CD14-positive monocyte (primary cell): ENCODE measurements around the gene NFKB1. TPM values are rescaled to one million over a fixed set of nuclear protein-coding genes. Genes with fewer than 3 reads are reported as not detected.

Source experiments
- DNase-seq, 3 donors: peaks; one replicate each; pipeline ENCODE4 v3.0.0-alpha.2; 2011 to 2022
- H2AFZ ChIP-seq: 2 replicates; pipeline ENCODE4 v1.6.0; 2012; ENCODE audit warnings: mild to moderate bottlenecking, low read depth, low read length, inconsistent platforms; ENCODE audit not compliant: insufficient read depth, poor library complexity, severe bottlenecking
- H3K27ac ChIP-seq, 2 donors: 1 replicate in 1 of 2; 2 replicates in 1 of 2; pipeline ENCODE4 v1.5.1; 2012 to 2013; ENCODE audit warnings: low read length in 2 of 2, control low read depth in 1 of 2, inconsistent platforms in 1 of 2, low read depth in 1 of 2, mild to moderate bottlenecking in 1 of 2
- H3K27me3 ChIP-seq, 2 donors: one replicate each; pipeline versions ENCODE4 v1.6.0 to v1.6.1; 2011 to 2013; ENCODE audit warnings: low read length in 2 of 2; ENCODE audit not compliant: control insufficient read depth in 2 of 2, insufficient read depth in 2 of 2
- H3K36me3 ChIP-seq, 2 donors: replicated peaks in 1 of 2; 1 replicate in 1 of 2; 2 replicates in 1 of 2; pipeline versions ENCODE4 v1.5.1 to v1.6.1; 2012 to 2013; ENCODE audit warnings: low read length in 2 of 2, control low read depth in 1 of 2, inconsistent platforms in 1 of 2, mild to moderate bottlenecking in 1 of 2; ENCODE audit not compliant: insufficient read depth in 2 of 2, control insufficient read depth in 1 of 2
- H3K4me1 ChIP-seq, 2 donors: 1 replicate in 1 of 2; 2 replicates in 1 of 2; pipeline versions ENCODE4 v1.5.1 to v1.6.1; 2012 to 2013; ENCODE audit warnings: low read length in 2 of 2, control low read depth in 1 of 2, inconsistent platforms in 1 of 2, mild to moderate bottlenecking in 1 of 2, moderate library complexity in 1 of 2; ENCODE audit not compliant: insufficient read depth in 2 of 2, control insufficient read depth in 1 of 2
- H3K4me2 ChIP-seq: replicated peaks from 2 replicates; pipeline ENCODE3; 2012; ENCODE audit warnings: low read length, moderate library complexity, mild to moderate bottlenecking; ENCODE audit not compliant: poor library complexity, severe bottlenecking; ENCODE audit errors: extremely low read depth
- H3K4me3 ChIP-seq, 3 experiments: fragments of 200-600 bp in 1 of 3; sonication (generic) in 1 of 3; replicated peaks in 1 of 3; 1 replicate in 2 of 3; 2 replicates in 1 of 3; pipeline ENCODE4 v1.5.1; 2011 to 2013; ENCODE audit warnings: low read length in 3 of 3, mild to moderate bottlenecking in 3 of 3, control low read depth in 2 of 3, low read depth in 2 of 3, inconsistent platforms in 1 of 3, moderate library complexity in 1 of 3
- H3K79me2 ChIP-seq: 2 replicates; pipeline ENCODE4 v1.6.0; 2012; ENCODE audit warnings: mild to moderate bottlenecking, control low read depth, inconsistent platforms, low read length, moderate library complexity; ENCODE audit not compliant: insufficient read depth
- H3K9ac ChIP-seq: 2 replicates; pipeline ENCODE4 v1.6.0; 2017; ENCODE audit warnings: low read length, mild to moderate bottlenecking; ENCODE audit not compliant: insufficient read depth, poor library complexity, severe bottlenecking
- H3K9me3 ChIP-seq, 2 donors: replicated peaks in 1 of 2; 1 replicate in 1 of 2; 2 replicates in 1 of 2; pipeline versions ENCODE4 v1.5.1 to v1.6.1; 2012 to 2013; ENCODE audit warnings: low read length in 2 of 2, control low read depth in 1 of 2; ENCODE audit not compliant: control insufficient read depth in 1 of 2, insufficient read depth in 1 of 2
- H4K20me1 ChIP-seq: 2 replicates; pipeline ENCODE4 v1.6.0; 2012; ENCODE audit warnings: mild to moderate bottlenecking, low read length, control low read depth, moderate library complexity; ENCODE audit not compliant: insufficient read depth
- H3K27ac Mint-ChIP-seq, 7 donors: one replicate each; pipeline ENCODE4 v1.8.0; 2020; ENCODE audit warnings: mild to moderate bottlenecking in 7 of 7, mixed read lengths in 7 of 7, moderate library complexity in 6 of 7, inconsistent platforms in 2 of 7
- H3K27me3 Mint-ChIP-seq, 3 donors: one replicate each; pipeline ENCODE4 v1.8.0; 2021 to 2022; ENCODE audit warnings: low read depth in 3 of 3, mild to moderate bottlenecking in 3 of 3, mixed read lengths in 3 of 3, moderate library complexity in 3 of 3, inconsistent platforms in 1 of 3
- H3K36me3 Mint-ChIP-seq, 2 donors: one replicate each; pipeline ENCODE4 v1.8.0; 2020; ENCODE audit warnings: mixed read lengths in 2 of 2, inconsistent platforms in 1 of 2, mild to moderate bottlenecking in 1 of 2
- H3K4me1 Mint-ChIP-seq: one replicate; pipeline ENCODE4 v1.8.0; 2020; ENCODE audit warnings: mild to moderate bottlenecking, mixed read lengths
- H3K4me3 Mint-ChIP-seq, 2 donors: one replicate each; pipeline ENCODE4 v1.8.0; 2020; ENCODE audit warnings: mild to moderate bottlenecking in 2 of 2, mixed read lengths in 2 of 2, moderate library complexity in 1 of 2
- H3K9me3 Mint-ChIP-seq, 7 donors: one replicate each; pipeline ENCODE4 v1.8.0; 2020 to 2022; ENCODE audit warnings: mixed read lengths in 7 of 7, mild to moderate bottlenecking in 6 of 7, moderate library complexity in 6 of 7, inconsistent platforms in 2 of 7
- WGBS: methylation state at CpG from one replicate; pipeline ENCODE4 v1.1.5; 2013; ENCODE audit warnings: missing lambda C conversion rate; ENCODE audit not compliant: insufficient coverage; 5-methylcytosine and 5-hydroxymethylcytosine counted together
- intact Hi-C, 2 donors: fragments of 100-400 bp; cut with micrococcal nuclease; formaldehyde crosslinking; loops; one replicate each; pipeline versions ENCODE4 v1.15.0 to v1.15.1; 2023
- polyA plus RNA-seq, 3 donors: library from polyadenylated mRNA; depleted of rRNA in 1 of 3; unstranded in 2 of 3; stranded (reverse) in 1 of 3; fragments of 300-500 nt in 2 of 3; fragments of >200 nt in 1 of 3; fragmentation: Illumina TruSeq in 2 of 3; gene quantifications; 1 replicate in 2 of 3; 2 replicates in 1 of 3; pipeline ENCODE4 v1.2.3, GENCODE V29; 2012 to 2021
- TF ChIP-seq, protein P1 (sequence below): fragments of 200-600 bp; IDR thresholded peaks from one replicate; pipeline ENCODE4 v1.8.0; 2022; ENCODE audit warnings: antibody characterized with exemption, mild to moderate bottlenecking

Gene NFKB1
- polyA plus RNA-seq, 3 donors = 9.0 to 34.4 (median 17.8) TPM

DNA sequence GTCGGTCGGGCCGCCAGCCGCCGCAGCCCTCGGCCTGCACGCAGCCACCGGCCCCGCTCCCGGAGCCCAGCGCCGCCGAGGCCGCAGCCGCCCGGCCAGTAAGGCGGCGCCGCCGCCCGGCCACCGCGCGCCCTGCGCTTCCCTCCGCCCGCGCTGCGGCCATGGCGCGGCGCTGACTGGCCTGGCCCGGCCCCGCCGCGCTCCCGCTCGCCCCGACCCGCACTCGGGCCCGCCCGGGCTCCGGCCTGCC is 213 bp downstream of the NFKB1 start:
- H4K20me1 ChIP-seq = peaks cover 47% of the 10 kb centered on the region
- no peak for DNase-seq
- H3K36me3 ChIP-seq = no peaks in the 10 kb centered on the region
- 0% methylated on average over 44 of the region's 44 CpGs for WGBS
- Mint-ChIP-seq H3K4me1 (peaks cover 34% of the 10 kb centered on the region), H3K36me3 (peaks cover 0 to 3% of the 10 kb centered on the region in 2 donors), H3K9me3 (no peaks in the 10 kb centered on the region), H3K4me3 (peak overlapping the region; percentile 83 to 98), H3K27me3 (peaks cover 0 to 5% (median 4%) of the 10 kb centered on the region in 3 donors), H3K27ac (peak overlapping the region; percentile 97 to 100 (median 99))
- no peaks in the 10 kb centered on the region for H3K9me3 ChIP-seq
- peak overlapping the region; percentile 99 to 100 for H3K27ac ChIP-seq
- TF ChIP-seq, protein P1, sequence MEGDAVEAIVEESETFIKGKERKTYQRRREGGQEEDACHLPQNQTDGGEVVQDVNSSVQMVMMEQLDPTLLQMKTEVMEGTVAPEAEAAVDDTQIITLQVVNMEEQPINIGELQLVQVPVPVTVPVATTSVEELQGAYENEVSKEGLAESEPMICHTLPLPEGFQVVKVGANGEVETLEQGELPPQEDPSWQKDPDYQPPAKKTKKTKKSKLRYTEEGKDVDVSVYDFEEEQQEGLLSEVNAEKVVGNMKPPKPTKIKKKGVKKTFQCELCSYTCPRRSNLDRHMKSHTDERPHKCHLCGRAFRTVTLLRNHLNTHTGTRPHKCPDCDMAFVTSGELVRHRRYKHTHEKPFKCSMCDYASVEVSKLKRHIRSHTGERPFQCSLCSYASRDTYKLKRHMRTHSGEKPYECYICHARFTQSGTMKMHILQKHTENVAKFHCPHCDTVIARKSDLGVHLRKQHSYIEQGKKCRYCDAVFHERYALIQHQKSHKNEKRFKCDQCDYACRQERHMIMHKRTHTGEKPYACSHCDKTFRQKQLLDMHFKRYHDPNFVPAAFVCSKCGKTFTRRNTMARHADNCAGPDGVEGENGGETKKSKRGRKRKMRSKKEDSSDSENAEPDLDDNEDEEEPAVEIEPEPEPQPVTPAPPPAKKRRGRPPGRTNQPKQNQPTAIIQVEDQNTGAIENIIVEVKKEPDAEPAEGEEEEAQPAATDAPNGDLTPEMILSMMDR = no peak
- H3K9ac ChIP-seq = peak overlapping the region; percentile 97
- H2AFZ ChIP-seq = peak overlapping the region; percentile 64
- H3K4me1 ChIP-seq = peaks cover 27 to 38% of the 10 kb centered on the region in 2 donors
- peak overlapping the region; percentile 89 to 98 (median 91) for H3K4me3 ChIP-seq
- peaks cover 47% of the 10 kb centered on the region for H3K79me2 ChIP-seq
- intact Hi-C loops = loop anchor here (2.0 to 5.0 kb wide), 2 partner anchors 23 to 696 kb away; partner anchors contain the start of gene CENPE (in 1 of the 2)
- H3K4me2 ChIP-seq = peak overlapping the region; percentile 81
- no peaks in the 10 kb centered on the region for H3K27me3 ChIP-seq

DNA sequence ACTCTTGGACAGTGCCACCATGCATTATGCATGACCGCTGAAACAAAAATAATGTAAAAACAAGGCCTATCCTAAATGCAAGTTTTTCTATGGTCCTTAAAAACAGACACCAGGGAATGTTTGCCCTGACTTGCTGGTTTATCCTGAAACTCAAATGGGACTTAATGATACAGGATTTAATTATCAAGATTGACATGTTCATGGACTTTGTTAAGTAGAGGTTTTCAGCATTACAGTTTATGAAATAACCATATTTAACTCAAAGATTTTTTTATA is 1.3 kb downstream of the NFKB1 start:
- H3K79me2 ChIP-seq = peaks cover 58% of the 10 kb centered on the region
- peak overlapping the region; percentile 96 to 98 for H3K4me3 Mint-ChIP-seq

More for the DNA sequence above, 1.3 kb downstream of the NFKB1 start:
- H4K20me1 ChIP-seq = peaks cover 58% of the 10 kb centered on the region
- peaks cover 27 to 38% of the 10 kb centered on the region in 2 donors for H3K4me1 ChIP-seq
- Mint-ChIP-seq H3K27me3 (peaks cover 0 to 5% (median 4%) of the 10 kb centered on the region in 3 donors), H3K9me3 (no peaks in the 10 kb centered on the region), H3K4me1 (peaks cover 36% of the 10 kb centered on the region), H3K27ac (peak overlapping the region; percentile 97 to 100 (median 99)), H3K36me3 (peaks cover 0 to 3% of the 10 kb centered on the region in 2 donors)
- no peak overlapping the region for H2AFZ ChIP-seq
- peak overlapping the region; percentile 99 to 100 for H3K27ac ChIP-seq
- H3K9ac ChIP-seq = peak overlapping the region; percentile 97
- no peaks in the 10 kb centered on the region for H3K27me3 ChIP-seq
- H3K9me3 ChIP-seq = no peaks in the 10 kb centered on the region
- WGBS = 40% methylated on average over 1 of the region's 1 CpG
- H3K4me3 ChIP-seq = peak overlapping the region; percentile 81 to 98 (median 91)
- H3K4me2 ChIP-seq = peak overlapping the region; percentile 81
- no peaks in the 10 kb centered on the region for H3K36me3 ChIP-seq
- TF ChIP-seq, protein P1 = no peak
- DNase-seq = no peak
- intact Hi-C loops = loop anchor here (2.0 to 5.0 kb wide), 2 partner anchors 324 to 695 kb away; partner anchors contain the start of genes CENPE (in 1 of the 2) and UBE2D3 (in 1 of the 2)
